Large intestine (tissue), 3 donors: Measurements from ENCODE around the gene YPEL3. TPM values are rescaled to one million over a fixed set of nuclear protein-coding genes. Genes with fewer than 3 reads are reported as not detected.

Source experiments
- DNase-seq, 2 donors: peaks; one replicate each; pipeline versions ENCODE4 v3.0.0 to v3.0.0-alpha.2; 2013
- H3K27ac ChIP-seq: one replicate; pipeline ENCODE4 v1.5.1; 2013; ENCODE audit warnings: low read length
- H3K27me3 ChIP-seq: 2 replicates; pipeline ENCODE4 v1.6.1; 2013; ENCODE audit warnings: low read length; ENCODE audit not compliant: control insufficient read depth, insufficient read depth
- H3K36me3 ChIP-seq: 2 replicates; pipeline ENCODE4 v1.6.1; 2013; ENCODE audit warnings: low read length; ENCODE audit not compliant: control insufficient read depth, insufficient read depth
- H3K4me1 ChIP-seq: one replicate; pipeline ENCODE4 v1.6.1; 2013; ENCODE audit warnings: low read length; ENCODE audit not compliant: control insufficient read depth, insufficient read depth
- H3K4me3 ChIP-seq: one replicate; pipeline ENCODE4 v1.5.1; 2013; ENCODE audit warnings: low read length
- H3K9me3 ChIP-seq: one replicate; pipeline ENCODE4 v1.6.1; 2013; ENCODE audit warnings: mild to moderate bottlenecking, low read depth, low read length, moderate library complexity; ENCODE audit not compliant: control insufficient read depth
- WGBS: methylation state at CpG from one replicate; pipeline ENCODE4 v1.1.5; 2013; ENCODE audit warnings: low lambda C conversion rate; ENCODE audit not compliant: insufficient coverage; 5-methylcytosine and 5-hydroxymethylcytosine counted together
- polyA plus RNA-seq: library from polyadenylated mRNA; unstranded; fragments of 120-200 nt; gene quantifications from one replicate; pipeline ENCODE4 v1.2.1, GENCODE V29; 2013

The YPEL3 gene
- polyA plus RNA-seq, 1 donor, result 64.5 TPM

DNA sequence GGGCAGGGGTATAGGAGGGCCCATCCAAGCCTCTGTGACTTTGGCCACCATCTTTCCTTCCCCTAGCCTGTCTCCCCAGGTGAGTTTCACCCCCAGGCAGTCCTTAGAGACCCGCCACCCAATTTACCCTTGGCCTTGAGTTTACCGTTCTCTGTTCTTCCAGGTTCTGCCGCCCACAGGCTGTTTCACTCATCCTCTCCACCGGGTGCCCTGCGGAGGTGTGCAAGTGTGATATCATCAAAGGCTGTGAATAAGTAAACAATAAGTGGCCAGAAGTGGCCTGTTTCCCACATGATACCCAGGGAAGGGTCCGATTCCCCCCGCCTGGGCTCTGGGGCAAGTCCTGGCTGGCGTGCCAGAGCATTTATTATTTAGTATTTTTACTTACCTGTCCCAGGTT, 49.8 kb downstream of the YPEL3 start:
- H3K27me3 ChIP-seq, result no peaks in the 10 kb centered on the region
- no peaks in the 10 kb centered on the region for H3K36me3 ChIP-seq
- H3K9me3 ChIP-seq, result no peaks in the 10 kb centered on the region
- no peak overlapping the region for H3K4me3 ChIP-seq
- DNase-seq, result no peak
- no peaks in the 10 kb centered on the region for H3K4me1 ChIP-seq
- WGBS, result no CpG with 5 or more reads among the region's 8 CpGs
- no peak overlapping the region for H3K27ac ChIP-seq

Other genes starting within 250 kb of the YPEL3 start
- gene CDIPT, start 233.0 kb downstream of the YPEL3 start, polyA plus RNA-seq, result 68.7 TPM
- gene SEZ6L2, start 196.7 kb downstream of the YPEL3 start, polyA plus RNA-seq, result 52.3 TPM
- 15.0 TPM for gene ASPHD1, start 195.7 kb downstream of the YPEL3 start, polyA plus RNA-seq
- 30.4 TPM for gene KCTD13, start 170.0 kb downstream of the YPEL3 start, polyA plus RNA-seq
- 160 TPM for gene TMEM219, start 134.1 kb downstream of the YPEL3 start, polyA plus RNA-seq
- 46.6 TPM for gene TAOK2, start 122.3 kb downstream of the YPEL3 start, polyA plus RNA-seq
- gene HIRIP3, start 100.6 kb downstream of the YPEL3 start, polyA plus RNA-seq, result 12.0 TPM
- 60.5 TPM for gene INO80E, start 100.0 kb downstream of the YPEL3 start, polyA plus RNA-seq
- gene DOC2A, start 85.2 kb downstream of the YPEL3 start, polyA plus RNA-seq, result 4.2 TPM
- gene C16orf92, start 73.0 kb downstream of the YPEL3 start, polyA plus RNA-seq, result not detected
- 3.2 TPM for gene TLCD3B, start 64.9 kb downstream of the YPEL3 start, polyA plus RNA-seq
- gene ALDOA, start 30.5 kb downstream of the YPEL3 start, polyA plus RNA-seq, result 421 TPM
- gene PPP4C, start 20.2 kb downstream of the YPEL3 start, polyA plus RNA-seq, result 97.9 TPM
- gene TBX6, start 4.3 kb downstream of the YPEL3 start, polyA plus RNA-seq, result 1.4 TPM
- 18.1 TPM for gene GDPD3, start 17.3 kb upstream of the YPEL3 start, polyA plus RNA-seq
- gene MAPK3, start 27.0 kb upstream of the YPEL3 start, polyA plus RNA-seq, result 165 TPM
- gene CORO1A, start 87.4 kb upstream of the YPEL3 start, polyA plus RNA-seq, result 36.7 TPM
- gene BOLA2B, start 97.5 kb upstream of the YPEL3 start, polyA plus RNA-seq, result 57.9 TPM
- 74.9 TPM for gene SLX1A, start 97.7 kb upstream of the YPEL3 start, polyA plus RNA-seq
- 46.4 TPM for gene SULT1A3, start 103.0 kb upstream of the YPEL3 start, polyA plus RNA-seq
- 17.6 TPM for gene NPIPB13, start 152.3 kb upstream of the YPEL3 start, polyA plus RNA-seq